ENCODE results near the gene GMPPA.

GMPPA gene

DNA sequence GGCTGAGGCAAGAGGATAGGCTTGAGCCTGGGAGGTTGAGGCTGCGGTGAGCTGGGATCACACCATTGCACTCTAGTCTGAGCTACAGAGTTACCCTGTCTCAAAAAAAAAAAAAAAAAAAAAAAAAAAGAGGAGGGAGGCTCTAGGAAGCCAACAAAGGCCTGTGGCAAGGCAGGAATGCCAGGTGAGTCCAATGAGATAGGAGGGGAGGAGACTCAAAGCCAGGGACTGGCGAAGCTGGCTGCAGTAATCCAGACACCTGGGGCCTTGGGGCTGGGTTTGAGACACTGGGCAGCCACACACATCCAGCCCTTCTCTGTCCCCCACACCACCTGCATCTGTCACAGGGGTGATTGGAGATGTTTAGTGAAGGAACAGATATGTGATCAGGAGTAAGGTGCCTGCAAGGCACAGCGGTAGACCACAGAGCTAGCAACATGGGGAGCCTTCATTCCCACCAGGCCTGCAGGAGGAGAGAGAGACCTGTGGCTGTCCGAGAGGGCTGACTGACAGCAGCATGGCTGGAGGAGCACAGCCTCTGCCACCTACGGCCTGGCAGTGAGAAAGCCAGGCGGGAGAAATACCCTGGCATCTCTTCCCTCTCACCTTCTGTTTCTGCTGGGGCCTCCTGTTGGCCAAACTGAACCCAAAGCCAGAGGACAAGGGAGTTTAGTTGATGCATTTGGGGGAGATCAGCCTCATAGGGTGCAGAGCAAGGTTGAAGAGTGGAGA, 35.4 kb downstream of the GMPPA start:
- H3K36me3 ChIP-seq (ENCODE audit: control insufficient read depth in 2 of 2, insufficient read depth in 2 of 2, low read length in 2 of 2) = no peaks in the 10 kb centered on the region
- H3K27ac ChIP-seq (ENCODE audit: low read length) = no peak overlapping the region
- H3K9me3 ChIP-seq (ENCODE audit: control insufficient read depth in 2 of 2, low read length in 2 of 2) = no peaks in the 10 kb centered on the region
- no peak overlapping the region for H3K4me3 ChIP-seq (ENCODE audit: low read length in 2 of 2)
- peaks cover 3 to 5% of the 10 kb centered on the region in 2 donors for H3K27me3 ChIP-seq (ENCODE audit: control insufficient read depth in 1 of 2, insufficient read depth in 2 of 2, low read length in 2 of 2)
- H3K4me1 ChIP-seq (ENCODE audit: control insufficient read depth, insufficient read depth, low read length) = peaks cover 22% of the 10 kb centered on the region
- no peak overlapping the region for H3K9ac ChIP-seq (ENCODE audit: low read length in 2 of 2)

DNA sequence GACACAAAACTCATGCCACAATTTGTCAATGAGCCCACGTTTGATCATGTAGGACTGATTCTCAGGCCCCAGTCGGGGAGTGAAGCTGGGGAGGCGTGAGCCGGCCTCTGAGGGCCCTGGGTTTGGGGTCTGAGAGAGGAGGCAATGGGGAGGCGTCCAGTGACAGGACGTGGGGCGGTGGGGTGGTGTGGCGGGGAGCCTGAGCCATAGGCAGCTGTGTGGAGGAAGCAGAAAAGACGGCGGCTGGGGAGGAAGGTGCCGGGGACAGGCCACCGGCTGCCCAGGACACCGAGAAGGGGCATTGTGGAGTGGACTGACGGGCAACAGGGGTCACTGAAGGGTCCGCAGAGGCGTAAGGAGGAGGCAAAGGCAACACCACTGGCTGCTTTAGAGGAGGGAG, 37.7 kb downstream of the GMPPA start:
- no peak overlapping the region for H3K4me3 ChIP-seq (ENCODE audit: low read length in 2 of 2)
- H3K4me1 ChIP-seq (ENCODE audit: control insufficient read depth, insufficient read depth, low read length) = peaks cover 18% of the 10 kb centered on the region
- no peak overlapping the region for H3K27ac ChIP-seq (ENCODE audit: low read length)

DNA sequence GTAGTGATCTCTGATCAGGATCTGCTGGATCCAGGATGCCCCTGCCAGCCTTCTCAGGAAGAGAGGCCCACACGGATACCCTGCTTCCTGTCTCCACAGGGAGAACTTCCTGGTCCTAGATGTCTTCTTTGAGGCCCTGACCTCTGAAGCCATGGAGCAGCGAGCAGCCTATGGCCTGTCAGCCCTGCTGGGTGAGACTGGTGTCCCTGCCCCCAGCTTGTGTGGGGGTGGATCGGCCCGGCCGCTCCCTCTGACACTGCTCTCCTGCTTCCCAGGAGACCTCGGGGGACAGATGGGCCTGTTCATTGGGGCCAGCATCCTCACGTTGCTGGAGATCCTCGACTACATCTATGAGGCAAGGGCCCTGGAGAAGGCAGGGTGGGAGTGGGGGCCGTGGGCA, 38.3 kb downstream of the GMPPA start:
- Histone ChIP-seq H3K27me3 (ENCODE audit: control insufficient read depth in 1 of 2, insufficient read depth in 2 of 2, low read length in 2 of 2) (no peaks in the 10 kb centered on the region), H3K4me1 (ENCODE audit: control insufficient read depth, insufficient read depth, low read length) (peaks cover 23% of the 10 kb centered on the region), H3K36me3 (ENCODE audit: control insufficient read depth in 2 of 2, insufficient read depth in 2 of 2, low read length in 2 of 2) (peaks cover 10 to 12% of the 10 kb centered on the region in 2 donors), H3K9me3 (ENCODE audit: control insufficient read depth in 2 of 2, low read length in 2 of 2) (no peaks in the 10 kb centered on the region), H3K27ac (ENCODE audit: low read length) (no peak overlapping the region), H3K4me3 (ENCODE audit: low read length in 2 of 2) (no peak overlapping the region), H3K9ac (ENCODE audit: low read length in 2 of 2) (no peak overlapping the region)

More for the DNA sequence above, 37.7 kb downstream of the GMPPA start:
- Histone ChIP-seq H3K36me3 (ENCODE audit: control insufficient read depth in 2 of 2, insufficient read depth in 2 of 2, low read length in 2 of 2) (peaks cover 10 to 12% of the 10 kb centered on the region in 2 donors), H3K9ac (ENCODE audit: low read length in 2 of 2) (no peak overlapping the region), H3K27me3 (ENCODE audit: control insufficient read depth in 1 of 2, insufficient read depth in 2 of 2, low read length in 2 of 2) (no peaks in the 10 kb centered on the region), H3K9me3 (ENCODE audit: control insufficient read depth in 2 of 2, low read length in 2 of 2) (no peaks in the 10 kb centered on the region)

DNA sequence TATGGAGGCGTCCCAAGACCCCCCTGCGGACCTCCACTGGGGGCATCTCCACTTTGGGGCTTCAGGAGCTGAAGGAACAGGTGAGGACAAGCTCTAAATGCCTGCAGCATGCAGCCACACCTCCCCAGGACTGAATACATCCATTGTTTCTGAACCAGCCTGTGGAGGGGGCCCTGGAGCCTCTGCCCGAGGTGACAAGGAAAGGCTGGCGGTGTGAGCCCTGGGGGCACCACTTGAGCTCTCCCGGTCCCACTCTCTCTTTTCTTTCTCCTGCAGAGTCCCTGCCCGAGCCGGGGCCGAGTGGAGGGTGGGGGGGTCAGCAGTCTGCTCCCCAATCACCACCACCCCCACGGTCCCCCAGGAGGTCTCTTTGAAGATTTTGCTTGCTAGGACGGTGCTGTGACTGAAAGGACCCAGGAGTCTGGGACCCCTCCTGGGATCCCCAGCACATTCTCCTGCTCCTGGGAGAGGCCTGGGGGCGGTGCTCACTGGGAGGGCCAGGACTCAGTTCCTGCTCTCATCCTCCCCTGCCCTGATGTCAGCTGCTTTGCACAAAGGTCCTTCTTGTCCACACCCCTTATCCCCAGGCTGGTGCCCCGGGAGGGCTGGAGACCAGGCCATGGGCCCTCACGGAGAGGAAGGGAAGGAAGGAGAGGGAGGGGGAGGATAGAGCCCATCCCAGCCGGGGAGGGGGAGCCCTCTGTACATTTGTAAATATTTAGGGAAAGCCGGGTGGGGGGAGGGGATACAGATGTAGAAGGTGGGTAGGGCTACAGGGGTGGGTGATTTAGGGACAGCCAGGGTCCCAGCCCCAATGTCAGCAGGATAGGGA, 39.2 kb downstream of the GMPPA start:
- H3K27ac ChIP-seq (ENCODE audit: low read length) = no peak overlapping the region

DNA sequence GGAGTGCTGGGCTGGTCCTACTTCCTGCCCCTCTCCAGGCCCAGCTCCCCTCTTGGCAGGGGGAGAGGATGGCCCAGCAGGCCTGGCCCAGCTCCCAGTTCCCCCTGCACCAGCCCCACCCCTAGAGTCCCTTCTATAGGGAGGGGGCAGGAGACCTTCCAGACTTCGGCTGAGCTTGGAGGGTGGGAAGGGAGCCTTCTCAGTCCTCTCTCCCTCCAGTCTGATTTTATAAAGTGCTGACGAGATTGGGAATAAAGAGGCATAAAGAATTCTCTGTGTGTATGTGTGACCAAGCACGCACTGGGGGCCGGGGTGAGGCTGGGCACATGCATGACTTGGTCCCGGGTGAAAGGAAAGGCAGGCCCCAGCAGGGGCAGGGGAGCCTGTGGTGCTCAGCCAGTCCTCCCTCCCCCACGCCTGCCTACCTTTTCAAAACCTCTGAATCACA, 39.8 kb downstream of the GMPPA start:
- Histone ChIP-seq H3K4me1 (ENCODE audit: control insufficient read depth, insufficient read depth, low read length) (peaks cover 35% of the 10 kb centered on the region), H3K27ac (ENCODE audit: low read length) (no peak overlapping the region), H3K27me3 (ENCODE audit: control insufficient read depth in 1 of 2, insufficient read depth in 2 of 2, low read length in 2 of 2) (no peaks in the 10 kb centered on the region), H3K9me3 (ENCODE audit: control insufficient read depth in 2 of 2, low read length in 2 of 2) (no peaks in the 10 kb centered on the region), H3K9ac (ENCODE audit: low read length in 2 of 2) (no peak overlapping the region), H3K4me3 (ENCODE audit: low read length in 2 of 2) (no peak overlapping the region), H3K36me3 (ENCODE audit: control insufficient read depth in 2 of 2, insufficient read depth in 2 of 2, low read length in 2 of 2) (peaks cover 10 to 12% of the 10 kb centered on the region in 2 donors)

More for the DNA sequence above, 39.2 kb downstream of the GMPPA start:
- no peak overlapping the region for H3K4me3 ChIP-seq (ENCODE audit: low read length in 2 of 2)
- no peaks in the 10 kb centered on the region for H3K27me3 ChIP-seq (ENCODE audit: control insufficient read depth in 1 of 2, insufficient read depth in 2 of 2, low read length in 2 of 2)
- no peak overlapping the region for H3K9ac ChIP-seq (ENCODE audit: low read length in 2 of 2)
- H3K4me1 ChIP-seq (ENCODE audit: control insufficient read depth, insufficient read depth, low read length) = peaks cover 32% of the 10 kb centered on the region
- peaks cover 10 to 12% of the 10 kb centered on the region in 2 donors for H3K36me3 ChIP-seq (ENCODE audit: control insufficient read depth in 2 of 2, insufficient read depth in 2 of 2, low read length in 2 of 2)
- no peaks in the 10 kb centered on the region for H3K9me3 ChIP-seq (ENCODE audit: control insufficient read depth in 2 of 2, low read length in 2 of 2)

DNA sequence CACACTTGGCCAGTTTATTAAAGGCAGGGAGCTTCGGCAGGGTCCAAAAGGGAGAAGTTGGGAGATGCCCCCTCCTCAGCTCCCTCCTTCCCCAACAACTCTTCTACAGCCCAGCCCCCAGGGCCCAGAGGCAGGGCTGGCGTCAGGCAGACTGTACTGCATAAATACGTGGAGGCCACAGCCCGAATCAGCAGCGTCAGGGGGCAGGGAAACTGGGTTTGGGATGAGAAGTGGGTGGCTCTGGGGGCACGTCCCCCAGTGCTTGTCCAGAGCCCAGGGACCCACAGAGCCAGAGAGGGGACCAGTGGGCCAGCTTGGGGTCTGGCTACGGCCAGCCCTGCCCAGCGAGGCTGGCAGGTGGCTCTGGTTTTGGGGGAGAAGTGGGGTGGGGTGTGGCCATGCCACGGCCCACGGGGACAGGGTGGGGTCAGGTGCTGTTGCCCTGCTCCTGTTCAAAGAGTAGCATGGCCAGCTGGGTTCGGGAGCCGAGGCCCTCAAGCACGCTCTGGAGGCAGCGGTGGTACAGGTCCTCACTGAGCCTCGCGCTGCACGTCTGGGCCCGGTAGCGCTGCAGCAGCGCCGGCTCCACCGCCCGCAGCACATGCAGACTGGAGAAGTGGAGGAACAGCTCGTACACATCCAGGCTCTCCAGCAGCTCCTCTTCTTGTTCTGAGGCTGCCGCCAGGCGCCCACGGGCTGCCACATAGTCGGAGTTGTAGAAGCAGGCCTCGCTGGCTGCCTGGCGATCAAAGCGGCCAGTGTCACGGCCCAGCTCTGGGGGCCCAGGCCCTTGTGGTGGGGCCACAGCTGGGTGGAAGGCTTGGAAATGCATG, 40.5 kb downstream of the GMPPA start:
- Histone ChIP-seq H3K27ac (ENCODE audit: low read length) (no peak overlapping the region), H3K36me3 (ENCODE audit: control insufficient read depth in 2 of 2, insufficient read depth in 2 of 2, low read length in 2 of 2) (peaks cover 10 to 12% of the 10 kb centered on the region in 2 donors), H3K4me1 (ENCODE audit: control insufficient read depth, insufficient read depth, low read length) (peaks cover 38% of the 10 kb centered on the region), H3K9ac (ENCODE audit: low read length in 2 of 2) (no peak overlapping the region), H3K4me3 (ENCODE audit: low read length in 2 of 2) (no peak overlapping the region), H3K27me3 (ENCODE audit: control insufficient read depth in 1 of 2, insufficient read depth in 2 of 2, low read length in 2 of 2) (no peaks in the 10 kb centered on the region), H3K9me3 (ENCODE audit: control insufficient read depth in 2 of 2, low read length in 2 of 2) (no peaks in the 10 kb centered on the region)

DNA sequence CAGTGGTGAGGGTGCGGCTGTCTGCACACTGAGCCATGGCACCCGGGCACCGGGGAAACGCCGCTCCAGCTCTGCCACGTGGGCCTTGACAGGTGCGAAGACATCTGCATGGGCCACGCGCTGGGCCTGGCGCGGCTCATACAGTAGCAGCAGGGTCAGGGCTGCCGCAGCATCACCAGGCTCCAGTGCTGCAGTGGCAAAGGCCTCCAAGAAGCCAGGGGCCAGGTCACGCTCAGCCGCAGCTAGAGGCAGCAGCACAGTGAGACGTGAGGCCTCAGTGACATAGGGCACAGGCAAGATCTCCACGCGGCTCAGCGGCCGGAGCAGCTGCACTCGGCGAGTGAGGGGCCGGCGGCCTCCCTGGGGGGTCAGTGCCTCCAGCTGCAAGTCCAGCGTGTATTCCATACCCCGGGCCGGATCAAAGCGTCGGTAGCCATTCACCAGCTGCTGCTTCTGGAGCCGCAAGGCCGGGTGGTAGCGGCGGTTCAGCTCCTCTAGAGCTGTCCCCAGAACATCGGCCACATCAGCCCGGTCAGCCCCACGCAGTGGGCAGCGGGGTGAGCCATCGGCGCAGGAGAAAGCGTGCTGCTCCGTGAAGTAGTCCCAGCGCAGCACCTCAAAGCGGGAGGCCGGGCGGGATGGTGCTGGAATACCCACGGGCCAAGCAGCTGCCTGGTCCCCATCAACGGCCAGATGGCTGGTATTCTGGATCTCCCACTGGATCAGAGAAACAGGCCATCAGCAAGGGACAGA, 41.4 kb downstream of the GMPPA start:
- Histone ChIP-seq H3K27me3 (ENCODE audit: control insufficient read depth in 1 of 2, insufficient read depth in 2 of 2, low read length in 2 of 2) (no peaks in the 10 kb centered on the region), H3K9ac (ENCODE audit: low read length in 2 of 2) (no peak overlapping the region), H3K4me1 (ENCODE audit: control insufficient read depth, insufficient read depth, low read length) (peaks cover 44% of the 10 kb centered on the region), H3K9me3 (ENCODE audit: control insufficient read depth in 2 of 2, low read length in 2 of 2) (no peaks in the 10 kb centered on the region), H3K36me3 (ENCODE audit: control insufficient read depth in 2 of 2, insufficient read depth in 2 of 2, low read length in 2 of 2) (peaks cover 10 to 12% of the 10 kb centered on the region in 2 donors), H3K27ac (ENCODE audit: low read length) (no peak overlapping the region), H3K4me3 (ENCODE audit: low read length in 2 of 2) (no peak overlapping the region)

DNA sequence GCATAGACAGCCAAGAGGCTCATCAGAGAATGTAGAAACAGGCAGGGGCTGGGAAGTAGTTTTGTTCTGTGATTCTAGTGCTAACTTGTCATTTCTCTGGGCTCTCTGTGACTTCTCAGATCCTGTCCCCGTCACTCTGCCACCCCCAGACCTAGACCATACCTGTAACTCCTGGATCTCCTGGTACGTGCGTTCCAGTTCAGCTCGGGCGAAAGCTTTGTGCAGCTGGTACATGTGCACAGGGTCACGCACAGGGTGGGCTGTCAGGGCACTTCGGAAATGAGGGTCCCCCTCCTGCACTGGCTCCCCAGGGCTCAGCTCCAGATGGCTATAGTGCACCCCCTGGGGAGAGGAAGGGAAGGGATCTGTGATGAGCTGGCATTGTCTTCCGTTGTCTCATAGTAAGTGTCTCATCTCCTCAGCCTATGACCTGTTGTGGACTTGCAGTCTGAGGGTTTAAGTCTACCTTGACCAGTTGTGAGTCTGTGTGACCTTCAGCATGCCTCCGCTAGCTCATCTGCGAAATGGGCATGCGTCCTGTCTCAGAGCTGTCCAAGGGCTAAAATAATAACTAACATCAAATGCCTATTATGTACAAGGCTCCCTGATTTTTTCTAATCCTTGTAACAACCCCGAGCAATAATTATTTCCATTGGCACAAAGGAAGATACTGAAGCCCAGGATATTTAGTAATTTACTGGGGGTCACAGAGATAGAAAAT, 42.3 kb downstream of the GMPPA start:
- H3K27me3 ChIP-seq (ENCODE audit: control insufficient read depth in 1 of 2, insufficient read depth in 2 of 2, low read length in 2 of 2) = no peaks in the 10 kb centered on the region
- H3K27ac ChIP-seq (ENCODE audit: low read length) = no peak overlapping the region
- H3K36me3 ChIP-seq (ENCODE audit: control insufficient read depth in 2 of 2, insufficient read depth in 2 of 2, low read length in 2 of 2) = peaks cover 10 to 12% of the 10 kb centered on the region in 2 donors
- peaks cover 44% of the 10 kb centered on the region for H3K4me1 ChIP-seq (ENCODE audit: control insufficient read depth, insufficient read depth, low read length)
- H3K9me3 ChIP-seq (ENCODE audit: control insufficient read depth in 2 of 2, low read length in 2 of 2) = no peaks in the 10 kb centered on the region
- no peak overlapping the region for H3K9ac ChIP-seq (ENCODE audit: low read length in 2 of 2)
- no peak overlapping the region for H3K4me3 ChIP-seq (ENCODE audit: low read length in 2 of 2)

DNA sequence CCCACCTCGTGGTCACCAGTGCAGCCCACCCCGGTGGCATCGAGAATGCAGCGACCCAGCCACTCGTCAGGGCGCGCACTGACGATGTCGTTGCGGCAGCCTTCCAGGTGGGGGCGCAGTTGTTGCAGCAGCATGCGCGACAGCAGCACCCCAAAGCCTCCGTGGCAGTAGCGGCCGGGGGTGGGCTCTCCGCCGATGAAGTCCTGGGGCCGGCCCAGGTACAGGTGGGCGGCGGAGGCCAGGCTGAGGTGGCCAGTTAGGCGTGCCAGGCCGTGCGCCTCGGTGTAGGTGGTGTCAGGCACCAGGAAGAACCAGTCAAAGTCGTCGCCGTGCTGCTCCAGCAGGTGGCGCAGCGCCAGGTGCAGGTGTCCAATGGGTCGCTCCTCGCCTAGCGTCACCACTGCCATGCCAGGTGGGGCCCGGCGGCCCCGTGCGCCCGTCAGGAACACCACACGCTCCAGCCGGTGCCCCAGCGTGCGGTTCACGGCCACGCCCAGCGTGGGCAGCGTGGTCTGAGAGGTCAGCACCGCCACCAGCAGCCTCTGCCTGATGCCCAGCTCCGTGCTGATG, 43.0 kb downstream of the GMPPA start:
- H3K27me3 ChIP-seq (ENCODE audit: control insufficient read depth in 1 of 2, insufficient read depth in 2 of 2, low read length in 2 of 2) = no peaks in the 10 kb centered on the region
- no peak overlapping the region for H3K9ac ChIP-seq (ENCODE audit: low read length in 2 of 2)
- peaks cover 10 to 12% of the 10 kb centered on the region in 2 donors for H3K36me3 ChIP-seq (ENCODE audit: control insufficient read depth in 2 of 2, insufficient read depth in 2 of 2, low read length in 2 of 2)
- peak overlapping the region; percentile 4 to 80 for H3K4me3 ChIP-seq (ENCODE audit: low read length in 2 of 2)
- H3K4me1 ChIP-seq (ENCODE audit: control insufficient read depth, insufficient read depth, low read length) = peaks cover 44% of the 10 kb centered on the region
- no peaks in the 10 kb centered on the region for H3K9me3 ChIP-seq (ENCODE audit: control insufficient read depth in 2 of 2, low read length in 2 of 2)
- no peak overlapping the region for H3K27ac ChIP-seq (ENCODE audit: low read length)

All from stomach smooth muscle (tissue), 2 donors.